ENCODE measurements around the gene SCO2. TPM values are rescaled to one million over a fixed set of nuclear protein-coding genes. Genes with fewer than 3 reads are reported as not detected.

Gene SCO2
- total RNA-seq, 2 experiments from 2014 or later: 4.1 to 4.9 TPM

DNA sequence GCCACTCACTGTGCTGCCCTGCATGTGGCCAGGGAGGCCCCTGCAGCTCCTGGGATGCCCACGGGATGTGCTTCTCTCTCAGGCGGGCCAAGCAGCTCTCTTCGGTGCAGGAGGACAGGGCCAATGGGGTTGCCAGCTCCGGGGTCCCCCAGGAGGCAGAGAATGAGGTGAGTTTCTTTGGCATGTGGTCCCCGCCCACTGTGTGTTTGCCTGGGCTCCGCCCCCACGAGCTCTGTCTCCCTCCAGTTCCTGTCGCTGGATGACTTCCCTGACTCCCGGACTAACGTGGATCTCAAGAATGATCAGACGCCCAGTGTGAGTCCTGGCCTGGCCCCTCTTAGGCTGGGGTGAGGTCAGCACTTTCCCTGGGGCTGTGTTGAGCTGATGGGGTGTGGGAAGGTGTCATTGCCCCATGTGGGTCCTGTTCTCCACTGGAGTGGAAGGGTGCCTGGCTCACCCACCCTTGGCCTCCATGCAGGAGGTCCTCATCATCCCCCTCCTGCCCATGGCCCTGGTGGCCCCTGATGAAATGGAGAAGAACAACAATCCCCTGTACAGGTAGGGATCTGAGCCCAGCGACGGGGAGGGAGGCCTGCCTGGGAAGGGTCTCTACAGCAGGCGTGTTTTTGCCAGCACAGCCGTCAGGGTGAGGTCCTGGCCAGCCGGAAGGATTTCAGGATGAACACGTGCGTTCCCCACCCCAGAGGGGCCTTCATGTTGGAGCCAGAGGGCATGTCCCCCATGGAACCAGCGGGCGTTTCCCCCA is 7.7 kb downstream of the SCO2 start:
- no peak for DNase-seq (ENCODE audit: low spot score)
- TF ChIP-seq, protein P1, sequence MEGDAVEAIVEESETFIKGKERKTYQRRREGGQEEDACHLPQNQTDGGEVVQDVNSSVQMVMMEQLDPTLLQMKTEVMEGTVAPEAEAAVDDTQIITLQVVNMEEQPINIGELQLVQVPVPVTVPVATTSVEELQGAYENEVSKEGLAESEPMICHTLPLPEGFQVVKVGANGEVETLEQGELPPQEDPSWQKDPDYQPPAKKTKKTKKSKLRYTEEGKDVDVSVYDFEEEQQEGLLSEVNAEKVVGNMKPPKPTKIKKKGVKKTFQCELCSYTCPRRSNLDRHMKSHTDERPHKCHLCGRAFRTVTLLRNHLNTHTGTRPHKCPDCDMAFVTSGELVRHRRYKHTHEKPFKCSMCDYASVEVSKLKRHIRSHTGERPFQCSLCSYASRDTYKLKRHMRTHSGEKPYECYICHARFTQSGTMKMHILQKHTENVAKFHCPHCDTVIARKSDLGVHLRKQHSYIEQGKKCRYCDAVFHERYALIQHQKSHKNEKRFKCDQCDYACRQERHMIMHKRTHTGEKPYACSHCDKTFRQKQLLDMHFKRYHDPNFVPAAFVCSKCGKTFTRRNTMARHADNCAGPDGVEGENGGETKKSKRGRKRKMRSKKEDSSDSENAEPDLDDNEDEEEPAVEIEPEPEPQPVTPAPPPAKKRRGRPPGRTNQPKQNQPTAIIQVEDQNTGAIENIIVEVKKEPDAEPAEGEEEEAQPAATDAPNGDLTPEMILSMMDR (conservative IDR thresholded peaks at IDR 0.05; ENCODE audit: low read length): no peak
- no peak for TF ChIP-seq EZH2phosphoT487 (IDR thresholded peaks at IDR 0.05; ENCODE audit: borderline replicate concordance, low read depth, low read length)
- BruUV-seq (replicated peaks): no TSS peak
- intact Hi-C loops (cut with micrococcal nuclease; ENCODE audit: unreplicated experiment): no loop called here
- H3K4me3 ChIP-seq (ENCODE audit: low read depth, low read length, poor library complexity, severe bottlenecking): no peak overlapping the region
- H4K20me1 ChIP-seq (ENCODE audit: insufficient read depth, low read length): no peaks in the 10 kb centered on the region
- peaks cover 23% of the 10 kb centered on the region for H3K79me2 ChIP-seq (ENCODE audit: insufficient read depth, low read depth, low read length)
- CTCF ChIA-PET (ENCODE audit: unreplicated experiment): no interaction called here
- POLR2A ChIA-PET: no interaction called here
- no peaks in the 10 kb centered on the region for H3K9me2 ChIP-seq (ENCODE audit: insufficient read depth, low read length)
- H3K36me3 ChIP-seq (ENCODE audit: insufficient read depth, low read length): peaks cover 93% of the 10 kb centered on the region
- no peak overlapping the region for H3K4me2 ChIP-seq (ENCODE audit: low read length)
- H3K9me3 ChIP-seq (ENCODE audit: low read length): no peaks in the 10 kb centered on the region
- no peak overlapping the region for H3K27ac ChIP-seq (ENCODE audit: low read depth, low read length, poor library complexity, severe bottlenecking)
- no peaks in the 10 kb centered on the region for H3K4me1 ChIP-seq (ENCODE audit: insufficient read depth, low read length, poor library complexity, severe bottlenecking)
- no peak overlapping the region for H2AFZ ChIP-seq (ENCODE audit: low read length)

DNA sequence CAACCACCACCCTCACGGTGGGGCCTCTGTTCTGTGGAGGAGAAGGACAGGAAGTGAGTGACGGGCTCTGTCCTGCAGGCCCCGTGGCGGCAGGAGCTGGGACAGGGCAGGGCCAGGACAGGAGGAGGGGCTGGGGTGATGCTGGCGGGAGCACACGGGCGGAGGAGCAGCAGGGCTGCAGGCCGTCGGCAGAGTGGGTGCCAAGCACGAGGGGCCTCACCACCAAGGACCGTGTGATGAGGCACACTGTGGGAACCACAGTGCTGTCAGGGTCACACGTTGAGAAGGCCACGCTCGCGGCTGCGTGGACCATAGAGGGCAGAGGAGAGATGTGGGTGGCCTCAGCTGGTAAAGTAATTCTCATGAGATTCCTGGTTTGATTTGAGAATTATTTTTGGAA is 8.5 kb downstream of the SCO2 start:
- no peak for DNase-seq (ENCODE audit: low spot score)
- Histone ChIP-seq H3K4me2 (ENCODE audit: low read length) (no peak overlapping the region), H4K20me1 (ENCODE audit: insufficient read depth, low read length) (no peaks in the 10 kb centered on the region), H3K36me3 (ENCODE audit: insufficient read depth, low read length) (peaks cover 93% of the 10 kb centered on the region), H3K79me2 (ENCODE audit: insufficient read depth, low read depth, low read length) (peaks cover 31% of the 10 kb centered on the region), H3K4me1 (ENCODE audit: insufficient read depth, low read length, poor library complexity, severe bottlenecking) (no peaks in the 10 kb centered on the region), H3K9me2 (ENCODE audit: insufficient read depth, low read length) (no peaks in the 10 kb centered on the region), H2AFZ (ENCODE audit: low read length) (no peak overlapping the region), H3K27ac (ENCODE audit: low read depth, low read length, poor library complexity, severe bottlenecking) (no peak overlapping the region), H3K9me3 (ENCODE audit: low read length) (no peaks in the 10 kb centered on the region), H3K4me3 (ENCODE audit: low read depth, low read length, poor library complexity, severe bottlenecking) (no peak overlapping the region)
- no TSS peak for BruUV-seq (replicated peaks)
- TF ChIP-seq, protein P1 (conservative IDR thresholded peaks at IDR 0.05; ENCODE audit: low read length): no peak
- TF ChIP-seq EZH2phosphoT487 (IDR thresholded peaks at IDR 0.05; ENCODE audit: borderline replicate concordance, low read depth, low read length): no peak
- intact Hi-C loops (cut with micrococcal nuclease; ENCODE audit: unreplicated experiment): no loop called here
- ChIA-PET POLR2A (no interaction called here), CTCF (ENCODE audit: unreplicated experiment) (no interaction called here)

DNA sequence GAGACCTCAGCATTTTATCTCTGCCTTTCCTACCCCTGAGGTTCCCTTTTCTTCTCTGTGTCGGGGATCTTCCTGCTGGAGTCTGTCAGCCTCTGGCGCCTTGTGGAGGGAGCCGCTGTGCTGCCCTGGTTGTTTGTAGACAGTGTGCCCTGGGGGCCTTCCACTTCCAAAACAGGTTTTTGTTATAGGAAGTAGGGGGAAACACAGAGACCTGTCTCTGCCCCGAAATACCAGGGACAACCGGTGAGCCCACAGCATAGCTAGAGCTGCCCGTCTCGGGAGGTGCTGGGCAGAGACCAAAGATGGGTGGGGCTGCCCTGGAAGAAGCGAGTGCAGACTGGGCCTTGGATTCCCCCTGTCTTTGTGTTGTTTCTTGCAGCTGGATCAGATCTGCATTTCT is 9.3 kb downstream of the SCO2 start:
- no TSS peak for BruUV-seq (replicated peaks)
- CTCF ChIA-PET (ENCODE audit: unreplicated experiment): no interaction called here
- H3K4me1 ChIP-seq (ENCODE audit: insufficient read depth, low read length, poor library complexity, severe bottlenecking): no peaks in the 10 kb centered on the region
- H3K36me3 ChIP-seq (ENCODE audit: insufficient read depth, low read length): peaks cover 86% of the 10 kb centered on the region
- no peak overlapping the region for H2AFZ ChIP-seq (ENCODE audit: low read length)
- POLR2A ChIA-PET: interaction anchor here (1.4 kb wide), 1 partner anchor 9 kb away, joined by 3 read pairs; no protein-coding TSS in a partner anchor
- TF ChIP-seq, protein P1 (conservative IDR thresholded peaks at IDR 0.05; ENCODE audit: low read length): no peak
- TF ChIP-seq EZH2phosphoT487 (IDR thresholded peaks at IDR 0.05; ENCODE audit: borderline replicate concordance, low read depth, low read length): no peak
- no peaks in the 10 kb centered on the region for H4K20me1 ChIP-seq (ENCODE audit: insufficient read depth, low read length)
- intact Hi-C loops (cut with micrococcal nuclease; ENCODE audit: unreplicated experiment): no loop called here
- no peaks in the 10 kb centered on the region for H3K9me2 ChIP-seq (ENCODE audit: insufficient read depth, low read length)
- peaks cover 35% of the 10 kb centered on the region for H3K79me2 ChIP-seq (ENCODE audit: insufficient read depth, low read depth, low read length)
- no peak overlapping the region for H3K4me2 ChIP-seq (ENCODE audit: low read length)
- H3K9me3 ChIP-seq (ENCODE audit: low read length): no peaks in the 10 kb centered on the region
- no peak overlapping the region for H3K4me3 ChIP-seq (ENCODE audit: low read depth, low read length, poor library complexity, severe bottlenecking)
- DNase-seq (ENCODE audit: low spot score): no peak
- no peak overlapping the region for H3K27ac ChIP-seq (ENCODE audit: low read depth, low read length, poor library complexity, severe bottlenecking)

Measured in OCI-LY7 (cell line).